Measurements from ENCODE around the gene LIPA.
"Not testable (repeated sequence)": the region's sequence is repeated elsewhere in the genome, so short reads cannot be mapped to it uniquely, and the experiment has no call there.

LIPA gene

DNA sequence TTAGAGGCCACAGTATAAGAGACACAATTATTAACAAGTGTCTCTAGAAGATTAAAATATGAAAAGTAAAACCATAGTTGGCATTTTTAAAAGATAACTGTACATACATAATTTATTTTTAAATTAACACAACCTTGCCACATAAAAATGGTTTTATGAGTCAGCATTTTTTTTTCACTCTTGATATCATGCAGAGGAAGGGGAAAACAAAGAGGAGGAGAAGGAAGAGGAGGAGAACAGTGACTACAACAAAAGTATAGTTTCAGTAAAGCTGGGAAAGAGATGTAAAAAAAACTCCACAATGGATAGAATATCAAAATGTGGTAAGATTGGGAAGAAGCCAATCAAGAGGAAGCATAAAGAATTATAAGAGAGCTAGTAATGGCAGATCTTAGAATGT is 78.5 kb downstream of the LIPA start:
- Histone ChIP-seq H3K36me3 (replicated peaks) (no peaks in the 10 kb centered on the region), H3K27ac (no peak overlapping the region), H3K4me3 (ENCODE audit: low read depth, low read length) (no peak overlapping the region), H3K27me3 (replicated peaks) (no peaks in the 10 kb centered on the region)
- in situ Hi-C loops (cut with HindIII; ENCODE audit: low pct_ligation_motif_present, low sequenced_read_pairs): no loop called here
- no peak for DNase-seq
- TF ChIP-seq, protein P1, sequence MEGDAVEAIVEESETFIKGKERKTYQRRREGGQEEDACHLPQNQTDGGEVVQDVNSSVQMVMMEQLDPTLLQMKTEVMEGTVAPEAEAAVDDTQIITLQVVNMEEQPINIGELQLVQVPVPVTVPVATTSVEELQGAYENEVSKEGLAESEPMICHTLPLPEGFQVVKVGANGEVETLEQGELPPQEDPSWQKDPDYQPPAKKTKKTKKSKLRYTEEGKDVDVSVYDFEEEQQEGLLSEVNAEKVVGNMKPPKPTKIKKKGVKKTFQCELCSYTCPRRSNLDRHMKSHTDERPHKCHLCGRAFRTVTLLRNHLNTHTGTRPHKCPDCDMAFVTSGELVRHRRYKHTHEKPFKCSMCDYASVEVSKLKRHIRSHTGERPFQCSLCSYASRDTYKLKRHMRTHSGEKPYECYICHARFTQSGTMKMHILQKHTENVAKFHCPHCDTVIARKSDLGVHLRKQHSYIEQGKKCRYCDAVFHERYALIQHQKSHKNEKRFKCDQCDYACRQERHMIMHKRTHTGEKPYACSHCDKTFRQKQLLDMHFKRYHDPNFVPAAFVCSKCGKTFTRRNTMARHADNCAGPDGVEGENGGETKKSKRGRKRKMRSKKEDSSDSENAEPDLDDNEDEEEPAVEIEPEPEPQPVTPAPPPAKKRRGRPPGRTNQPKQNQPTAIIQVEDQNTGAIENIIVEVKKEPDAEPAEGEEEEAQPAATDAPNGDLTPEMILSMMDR (IDR thresholded peaks at IDR 0.05; ENCODE audit: low read depth, low read length, missing control alignments): no peak

DNA sequence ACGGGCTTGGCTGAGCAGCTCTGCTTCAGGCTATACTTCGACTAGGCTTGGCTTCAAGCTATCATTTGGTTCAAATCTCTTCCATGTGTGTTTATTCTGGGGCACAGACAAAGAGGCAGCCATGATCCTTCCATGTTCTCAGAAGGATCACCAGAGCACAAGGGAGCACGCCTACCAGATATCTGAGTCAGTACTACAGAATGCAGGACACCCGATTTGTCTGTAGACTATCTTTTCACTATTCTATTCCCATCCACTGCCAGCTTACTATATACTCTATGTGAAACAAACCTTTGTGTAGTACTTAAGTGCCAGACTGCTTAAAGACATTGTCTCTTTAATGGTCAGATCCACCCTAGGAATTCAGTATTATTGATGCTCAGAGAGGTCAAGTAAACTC is 79.6 kb downstream of the LIPA start:
- DNase-seq: peak; percentile 33
- Histone ChIP-seq H3K36me3 (replicated peaks) (no peaks in the 10 kb centered on the region), H3K27ac (no peak overlapping the region), H3K27me3 (replicated peaks) (no peaks in the 10 kb centered on the region), H3K4me3 (ENCODE audit: low read depth, low read length) (no peak overlapping the region)
- in situ Hi-C loops (cut with HindIII; ENCODE audit: low pct_ligation_motif_present, low sequenced_read_pairs): no loop called here
- TF ChIP-seq, protein P1 (IDR thresholded peaks at IDR 0.05; ENCODE audit: low read depth, low read length, missing control alignments): no peak

DNA sequence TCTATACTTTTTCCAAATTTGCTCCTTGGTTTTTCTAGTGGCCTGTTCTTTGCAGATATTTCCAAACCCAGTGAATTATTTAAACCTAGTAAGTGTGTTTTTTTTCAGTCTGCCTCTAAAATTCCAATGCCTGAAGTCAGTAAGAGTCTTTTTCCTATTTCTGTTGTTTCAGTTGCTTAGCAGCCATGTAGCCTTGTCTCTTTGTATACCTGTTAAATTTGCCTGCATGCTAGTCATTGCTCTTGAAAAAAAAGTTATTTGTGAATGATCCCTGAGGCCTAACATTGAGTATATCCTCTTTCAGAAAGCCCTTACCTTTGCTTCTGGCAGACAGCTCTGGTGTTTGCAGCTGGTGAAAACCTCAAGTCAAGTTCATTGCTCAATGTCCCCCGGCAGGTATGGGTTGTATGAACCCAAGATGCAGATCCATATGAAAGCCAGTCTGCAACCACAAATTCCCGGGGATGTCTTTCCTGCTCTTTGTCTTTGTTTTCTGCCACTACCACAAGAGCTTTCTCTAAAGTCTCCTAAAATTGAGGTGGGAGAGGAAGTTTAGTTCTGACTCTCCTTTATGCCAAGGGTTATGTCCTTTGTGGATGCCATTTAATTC is 80.2 kb downstream of the LIPA start:
- no peak overlapping the region for H3K27ac ChIP-seq
- no peaks in the 10 kb centered on the region for H3K27me3 ChIP-seq (replicated peaks)
- DNase-seq: no peak
- no peak overlapping the region for H3K4me3 ChIP-seq (ENCODE audit: low read depth, low read length)
- TF ChIP-seq, protein P1 (IDR thresholded peaks at IDR 0.05; ENCODE audit: low read depth, low read length, missing control alignments): no peak
- H3K36me3 ChIP-seq (replicated peaks): no peaks in the 10 kb centered on the region
- in situ Hi-C loops (cut with HindIII; ENCODE audit: low pct_ligation_motif_present, low sequenced_read_pairs): no loop called here

DNA sequence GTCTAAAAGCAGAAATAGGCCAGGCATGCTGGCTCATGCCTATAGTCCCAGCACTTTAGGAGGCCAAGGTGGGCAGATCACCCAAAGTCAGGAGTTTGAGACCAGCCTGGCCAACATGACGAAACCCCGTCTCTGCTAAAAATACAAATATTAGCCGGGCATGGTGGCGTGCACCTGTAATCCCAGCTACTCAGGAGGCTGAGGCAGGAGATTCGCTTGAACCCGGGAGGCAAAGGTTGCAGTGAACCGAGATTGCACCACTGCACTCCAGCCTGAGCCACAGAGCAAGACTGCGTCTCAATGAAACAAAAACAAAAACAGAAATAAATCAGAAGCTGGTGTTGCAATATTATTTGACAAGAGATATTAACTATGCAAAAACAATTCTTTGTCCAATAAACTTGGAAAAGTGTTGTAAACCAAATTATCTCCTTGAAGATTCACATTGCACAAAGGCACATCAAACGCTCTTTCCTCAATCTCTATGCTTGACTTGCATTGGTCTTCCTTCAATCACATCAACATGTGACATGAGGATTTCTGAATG is 83.1 kb downstream of the LIPA start:
- H3K36me3 ChIP-seq (replicated peaks); DNase-seq; H3K27ac ChIP-seq; in situ Hi-C loops (cut with HindIII; ENCODE audit: low pct_ligation_motif_present, low sequenced_read_pairs); H3K27me3 ChIP-seq (replicated peaks); H3K4me3 ChIP-seq (ENCODE audit: low read depth, low read length): not testable (repeated sequence)

DNA sequence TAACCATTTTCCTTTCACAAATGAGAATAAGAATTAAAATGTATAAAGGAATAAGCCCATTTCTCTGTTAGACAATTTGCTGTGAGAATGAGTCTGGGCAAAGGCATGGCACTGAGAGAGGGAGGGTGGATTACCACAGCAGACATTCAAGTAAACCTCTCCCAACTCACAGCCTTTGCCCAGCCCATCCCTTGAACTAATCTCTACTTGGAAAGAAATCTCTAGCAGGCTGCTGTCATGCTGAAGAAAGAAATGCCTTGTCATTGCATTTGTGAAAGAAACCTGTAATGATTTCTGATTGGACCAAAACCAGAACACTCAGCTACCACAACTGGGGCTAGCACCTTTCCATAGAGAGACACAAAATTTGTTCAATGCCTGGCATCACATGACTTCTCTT is 83.7 kb downstream of the LIPA start:
- H3K27ac ChIP-seq: no peak overlapping the region
- no peak overlapping the region for H3K4me3 ChIP-seq (ENCODE audit: low read depth, low read length)
- DNase-seq: no peak
- in situ Hi-C loops (cut with HindIII; ENCODE audit: low pct_ligation_motif_present, low sequenced_read_pairs): no loop called here
- H3K27me3 ChIP-seq (replicated peaks): no peaks in the 10 kb centered on the region
- TF ChIP-seq, protein P1 (IDR thresholded peaks at IDR 0.05; ENCODE audit: low read depth, low read length, missing control alignments): no peak
- H3K36me3 ChIP-seq (replicated peaks): no peaks in the 10 kb centered on the region

DNA sequence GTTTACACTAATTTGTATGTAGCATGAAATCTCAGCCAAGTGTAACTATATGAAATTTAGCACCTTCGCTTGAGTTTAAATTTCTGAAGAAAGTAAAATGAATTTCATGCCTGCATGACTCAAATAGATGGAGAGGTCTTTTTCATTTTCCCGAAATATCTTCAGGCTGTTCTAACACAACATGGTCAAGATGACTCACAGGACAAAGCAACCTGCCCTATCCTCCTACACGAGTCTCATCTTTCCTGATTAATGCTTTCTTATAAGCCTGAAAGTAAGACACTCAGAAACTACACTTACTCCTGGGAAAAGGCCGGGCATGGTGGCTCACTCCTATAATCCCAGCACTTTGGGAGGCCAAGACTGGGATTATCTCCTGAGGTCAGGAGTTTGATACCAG is 85.7 kb downstream of the LIPA start:
- no peaks in the 10 kb centered on the region for H3K27me3 ChIP-seq (replicated peaks)
- no peaks in the 10 kb centered on the region for H3K36me3 ChIP-seq (replicated peaks)
- no peak overlapping the region for H3K27ac ChIP-seq
- TF ChIP-seq, protein P1 (IDR thresholded peaks at IDR 0.05; ENCODE audit: low read depth, low read length, missing control alignments): no peak
- DNase-seq: no peak
- no peak overlapping the region for H3K4me3 ChIP-seq (ENCODE audit: low read depth, low read length)
- in situ Hi-C loops (cut with HindIII; ENCODE audit: low pct_ligation_motif_present, low sequenced_read_pairs): no loop called here

Data from brain microvascular endothelial cell (primary cell).